ENCODE data around the gene KLHL3. TPM values are rescaled to one million over a fixed set of nuclear protein-coding genes. Genes with fewer than 3 reads are reported as not detected.

The KLHL3 gene
- polyA plus RNA-seq, 1 of the 3 experiments (the other 2 are of a cell fraction) = 3.8 TPM

DNA sequence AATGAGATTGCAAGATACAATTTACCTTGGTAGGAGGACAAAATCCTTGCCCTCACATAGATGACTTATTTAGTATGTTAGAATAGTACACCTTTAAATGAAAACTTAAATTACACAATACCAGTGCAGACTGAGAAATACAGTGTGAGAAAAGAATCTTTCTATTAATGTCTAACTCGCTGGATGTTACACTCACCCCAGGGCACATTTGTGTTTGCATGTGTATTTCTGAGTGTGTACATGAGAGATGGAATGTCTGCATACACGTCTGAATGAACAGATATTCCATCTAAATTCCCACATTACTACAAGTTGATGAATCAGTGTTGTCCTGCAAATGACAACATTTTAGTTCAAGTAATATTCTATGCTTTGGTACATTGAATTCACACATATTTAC is 99.8 kb downstream of the KLHL3 start (continued):
- TF ChIP-seq, protein P1, sequence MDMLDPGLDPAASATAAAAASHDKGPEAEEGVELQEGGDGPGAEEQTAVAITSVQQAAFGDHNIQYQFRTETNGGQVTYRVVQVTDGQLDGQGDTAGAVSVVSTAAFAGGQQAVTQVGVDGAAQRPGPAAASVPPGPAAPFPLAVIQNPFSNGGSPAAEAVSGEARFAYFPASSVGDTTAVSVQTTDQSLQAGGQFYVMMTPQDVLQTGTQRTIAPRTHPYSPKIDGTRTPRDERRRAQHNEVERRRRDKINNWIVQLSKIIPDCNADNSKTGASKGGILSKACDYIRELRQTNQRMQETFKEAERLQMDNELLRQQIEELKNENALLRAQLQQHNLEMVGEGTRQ (IDR thresholded peaks at IDR 0.05; ENCODE audit: borderline replicate concordance, low read depth, low read length) = no peak
- no peak for TF ChIP-seq MAX (IDR thresholded peaks at IDR 0.05; ENCODE audit: low read depth)
- no peak for TF ChIP-seq TCF12 (IDR thresholded peaks at IDR 0.05)

GRCh38 chr5:137635521-137635921 is 100.4 kb downstream of the KLHL3 start:
- ChIA-PET POLR2A (no interaction called here), CTCF (interaction anchor here (0.9 to 12.7 kb wide), 4 partner anchors 11 to 140 kb away, joined by 3 to 407 read pairs (median 73); partner anchors contain the start of gene KLHL3)
- Histone ChIP-seq H3K27ac (ENCODE audit: low read depth in 2 of 2, low read length in 1 of 2) (no peak overlapping the region), H4K20me1 (ENCODE audit: insufficient read depth) (no peaks in the 10 kb centered on the region), H3K4me2 (no peak overlapping the region), H3K27me3 (ENCODE audit: insufficient read depth) (no peaks in the 10 kb centered on the region), H3K79me2 (ENCODE audit: insufficient read depth) (no peaks in the 10 kb centered on the region), H3K36me3 (replicated peaks in 1 of 2; ENCODE audit: control insufficient read depth in 1 of 2, insufficient read depth in 2 of 2, low read length in 1 of 2) (no peaks in the 10 kb centered on the region), H3K4me1 (ENCODE audit: control insufficient read depth in 1 of 2, insufficient read depth in 2 of 2, low read depth in 1 of 2, low read length in 1 of 2) (no peaks in the 10 kb centered on the region), H3F3A (replicated peaks; ENCODE audit: insufficient read depth) (no peaks in the 10 kb centered on the region), H3K9me3 (no peaks in the 10 kb centered on the region), H3K4me3 (ENCODE audit: low read depth in 2 of 2, low read length in 1 of 2) (no peak overlapping the region), H2AFZ (ENCODE audit: low read depth) (no peak overlapping the region), H3K9me2 (no peaks in the 10 kb centered on the region), H3K9ac (no peak overlapping the region)
- DNase-seq = no peak
- WGBS (ENCODE audit: low lambda C conversion rate) = 56% methylated on average over 1 of the region's 1 CpG
- TF ChIP-seq MXI1 (IDR thresholded peaks at IDR 0.05; ENCODE audit: low read depth, low read length) = no peak
- no peak for TF ChIP-seq JUND (IDR thresholded peaks at IDR 0.05)
- no peak for TF ChIP-seq FOSL2 (IDR thresholded peaks at IDR 0.05; ENCODE audit: borderline replicate concordance, low read depth)
- TF ChIP-seq, protein P2, sequence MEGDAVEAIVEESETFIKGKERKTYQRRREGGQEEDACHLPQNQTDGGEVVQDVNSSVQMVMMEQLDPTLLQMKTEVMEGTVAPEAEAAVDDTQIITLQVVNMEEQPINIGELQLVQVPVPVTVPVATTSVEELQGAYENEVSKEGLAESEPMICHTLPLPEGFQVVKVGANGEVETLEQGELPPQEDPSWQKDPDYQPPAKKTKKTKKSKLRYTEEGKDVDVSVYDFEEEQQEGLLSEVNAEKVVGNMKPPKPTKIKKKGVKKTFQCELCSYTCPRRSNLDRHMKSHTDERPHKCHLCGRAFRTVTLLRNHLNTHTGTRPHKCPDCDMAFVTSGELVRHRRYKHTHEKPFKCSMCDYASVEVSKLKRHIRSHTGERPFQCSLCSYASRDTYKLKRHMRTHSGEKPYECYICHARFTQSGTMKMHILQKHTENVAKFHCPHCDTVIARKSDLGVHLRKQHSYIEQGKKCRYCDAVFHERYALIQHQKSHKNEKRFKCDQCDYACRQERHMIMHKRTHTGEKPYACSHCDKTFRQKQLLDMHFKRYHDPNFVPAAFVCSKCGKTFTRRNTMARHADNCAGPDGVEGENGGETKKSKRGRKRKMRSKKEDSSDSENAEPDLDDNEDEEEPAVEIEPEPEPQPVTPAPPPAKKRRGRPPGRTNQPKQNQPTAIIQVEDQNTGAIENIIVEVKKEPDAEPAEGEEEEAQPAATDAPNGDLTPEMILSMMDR (IDR thresholded peaks at IDR 0.05) = no peak
- TF ChIP-seq CHD2 (IDR thresholded peaks at IDR 0.05; ENCODE audit: low read length, partially characterized antibody) = no peak
- no peak for TF ChIP-seq MEF2A (IDR thresholded peaks at IDR 0.05; ENCODE audit: borderline replicate concordance, low read depth)
- no peak for TF ChIP-seq EZH2phosphoT487 (IDR thresholded peaks at IDR 0.05; ENCODE audit: borderline replicate concordance, low read depth)
- TF ChIP-seq, protein P1 (IDR thresholded peaks at IDR 0.05; ENCODE audit: borderline replicate concordance, low read depth, low read length) = no peak
- no peak for TF ChIP-seq TEAD4 (IDR thresholded peaks at IDR 0.05; ENCODE audit: borderline replicate concordance, insufficient read depth)
- TF ChIP-seq POLR2AphosphoS5 (IDR thresholded peaks at IDR 0.05; ENCODE audit: low read depth, low read length) = no peak
